ENCODE measurements around the gene VNN1.
A peak's percentile ranks its signal among the peaks of the same experiment; 100 is the strongest.

The VNN1 gene

DNA sequence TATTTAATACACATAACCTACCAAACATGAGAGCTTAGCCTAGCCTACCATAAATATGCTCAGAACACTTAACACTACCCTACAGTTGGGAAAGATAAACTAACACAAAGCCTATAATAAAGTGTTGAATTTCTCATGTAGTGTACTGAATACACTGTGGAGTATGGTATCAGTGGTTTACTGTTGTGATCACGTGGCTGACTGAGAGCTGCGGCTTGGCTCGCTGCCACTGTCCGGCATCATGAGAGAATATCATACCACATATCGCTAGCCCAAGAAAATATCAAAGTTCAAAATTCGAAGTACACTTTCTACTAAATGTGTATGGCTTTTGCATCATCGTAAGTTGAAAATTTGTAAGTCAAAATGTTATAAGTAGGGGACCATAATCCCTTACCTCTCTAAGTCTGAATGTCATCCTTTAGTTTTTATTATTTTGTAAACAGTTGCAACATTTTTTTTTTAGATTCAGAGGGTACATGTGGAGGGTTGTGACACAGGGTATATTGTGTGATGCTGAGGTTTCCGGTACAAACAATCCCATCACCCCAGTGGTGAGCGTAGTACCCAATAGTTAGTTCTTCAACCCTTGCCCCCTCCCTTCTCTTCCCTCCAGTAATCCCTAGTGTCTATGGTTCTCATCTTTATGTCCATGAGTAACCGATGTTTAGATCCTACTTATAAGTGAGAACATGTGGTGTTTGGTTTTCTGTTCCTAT lies 40.3 kb downstream of the VNN1 start:
- ChIA-PET POLR2A (ENCODE audit: low non-redundant PET) (no interaction called here), CTCF (interaction anchor here (0.6 kb wide), 1 partner anchor 913 kb away, joined by 3 read pairs; no protein-coding TSS in a partner anchor)

DNA sequence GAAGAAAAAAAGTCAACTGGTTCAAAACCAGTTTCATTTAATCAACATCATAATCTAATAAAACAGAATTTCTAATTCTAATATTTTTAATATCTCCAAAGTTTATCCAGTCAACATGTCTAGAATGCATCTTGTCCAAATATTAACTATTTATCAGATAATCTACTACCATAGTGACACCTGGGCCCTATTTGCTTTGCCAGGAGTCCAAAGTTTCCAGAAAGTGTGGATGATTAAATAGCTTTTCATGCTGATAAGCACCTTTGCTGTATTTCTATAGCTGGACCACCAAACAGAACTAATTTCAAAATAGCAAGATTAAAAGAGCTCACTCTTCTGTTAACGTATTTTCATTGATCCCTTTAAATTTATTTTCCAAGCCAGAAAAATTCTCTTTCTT lies 42.6 kb downstream of the VNN1 start:
- CTCF ChIA-PET, result interaction anchor here (0.7 to 1.2 kb wide), 2 partner anchors 24 to 28 kb away, joined by 4 read pairs; no protein-coding TSS in a partner anchor
- H3K27ac ChIP-seq, result no peak overlapping the region
- TF ChIP-seq, protein P1, sequence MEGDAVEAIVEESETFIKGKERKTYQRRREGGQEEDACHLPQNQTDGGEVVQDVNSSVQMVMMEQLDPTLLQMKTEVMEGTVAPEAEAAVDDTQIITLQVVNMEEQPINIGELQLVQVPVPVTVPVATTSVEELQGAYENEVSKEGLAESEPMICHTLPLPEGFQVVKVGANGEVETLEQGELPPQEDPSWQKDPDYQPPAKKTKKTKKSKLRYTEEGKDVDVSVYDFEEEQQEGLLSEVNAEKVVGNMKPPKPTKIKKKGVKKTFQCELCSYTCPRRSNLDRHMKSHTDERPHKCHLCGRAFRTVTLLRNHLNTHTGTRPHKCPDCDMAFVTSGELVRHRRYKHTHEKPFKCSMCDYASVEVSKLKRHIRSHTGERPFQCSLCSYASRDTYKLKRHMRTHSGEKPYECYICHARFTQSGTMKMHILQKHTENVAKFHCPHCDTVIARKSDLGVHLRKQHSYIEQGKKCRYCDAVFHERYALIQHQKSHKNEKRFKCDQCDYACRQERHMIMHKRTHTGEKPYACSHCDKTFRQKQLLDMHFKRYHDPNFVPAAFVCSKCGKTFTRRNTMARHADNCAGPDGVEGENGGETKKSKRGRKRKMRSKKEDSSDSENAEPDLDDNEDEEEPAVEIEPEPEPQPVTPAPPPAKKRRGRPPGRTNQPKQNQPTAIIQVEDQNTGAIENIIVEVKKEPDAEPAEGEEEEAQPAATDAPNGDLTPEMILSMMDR (conservative IDR thresholded peaks at IDR 0.05; ENCODE audit: low read depth), result no peak
- POLR2A ChIA-PET (ENCODE audit: low non-redundant PET), result no interaction called here
- DNase-seq (ENCODE audit: low spot score), result no peak

More for the DNA sequence above, 40.3 kb downstream of the VNN1 start:
- TF ChIP-seq, protein P1 (conservative IDR thresholded peaks at IDR 0.05; ENCODE audit: low read depth), result no peak
- H3K27ac ChIP-seq, result no peak overlapping the region
- no peak for DNase-seq (ENCODE audit: low spot score)

DNA sequence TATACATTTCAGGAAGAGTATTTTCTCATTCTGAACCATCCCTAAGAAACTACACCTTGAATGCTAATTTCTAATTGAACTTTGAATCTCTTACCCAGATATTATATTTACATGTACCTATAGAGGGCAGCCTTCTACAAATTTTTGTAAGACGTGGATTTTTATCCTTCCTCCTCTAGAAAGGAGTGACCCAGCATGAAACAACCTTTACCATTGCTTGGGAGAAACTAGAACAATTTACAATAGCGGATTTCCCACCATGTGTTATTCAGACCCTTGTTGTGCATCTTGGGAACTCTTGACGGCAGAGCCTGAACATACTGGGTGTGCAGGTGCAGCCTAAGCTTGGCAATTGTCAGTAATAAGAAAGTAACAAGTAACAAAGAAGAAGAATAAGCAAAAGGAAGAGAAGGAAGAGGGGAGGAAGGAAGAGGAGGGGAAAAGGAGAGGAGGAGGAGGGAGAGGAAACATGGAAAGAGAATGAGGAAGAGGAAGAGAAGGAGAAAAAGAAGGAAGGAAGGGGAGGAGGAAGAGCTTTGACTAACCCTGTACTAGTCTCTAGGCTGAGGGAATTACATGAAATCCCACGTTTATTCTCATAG lies 44.1 kb downstream of the VNN1 start:
- TF ChIP-seq, protein P1 (conservative IDR thresholded peaks at IDR 0.05; ENCODE audit: low read depth), result peak; percentile 51
- H3K27ac ChIP-seq, result no peak overlapping the region
- peak; percentile 24 for DNase-seq (ENCODE audit: low spot score)
- CTCF ChIA-PET, result interaction anchor here (0.6 to 1.6 kb wide), 9 partner anchors 14 to 842 kb away, joined by 3 to 9 read pairs (median 4); partner anchors contain the start of gene SLC18B1
- POLR2A ChIA-PET (ENCODE audit: low non-redundant PET), result interaction anchor here (0.6 to 0.9 kb wide), 2 partner anchors 144 to 1045 kb away, joined by 6 to 9 read pairs; no protein-coding TSS in a partner anchor

DNA sequence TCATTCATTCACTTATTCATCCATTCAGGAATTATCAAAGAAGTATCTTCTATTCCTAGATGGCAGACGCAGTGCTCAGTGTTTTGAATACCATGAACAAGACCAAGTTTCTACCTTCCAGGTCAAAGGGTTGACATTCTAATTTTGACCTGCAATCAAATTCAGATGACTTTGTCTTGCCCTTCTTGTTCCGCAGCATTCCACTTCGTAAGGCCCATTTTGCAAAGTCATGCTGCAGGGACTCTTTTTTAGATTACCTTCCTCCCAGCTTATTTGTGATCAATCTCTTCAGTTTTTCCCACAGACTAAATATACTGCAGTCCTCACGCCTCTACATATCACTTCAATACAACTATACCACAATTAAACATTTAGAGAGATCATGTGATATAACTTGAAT lies 47.7 kb downstream of the VNN1 start:
- TF ChIP-seq, protein P1 (conservative IDR thresholded peaks at IDR 0.05; ENCODE audit: low read depth), result no peak
- POLR2A ChIA-PET (ENCODE audit: low non-redundant PET), result interaction anchor here (0.6 kb wide), 1 partner anchor 45 kb away, joined by 4 read pairs; no protein-coding TSS in a partner anchor

DNA sequence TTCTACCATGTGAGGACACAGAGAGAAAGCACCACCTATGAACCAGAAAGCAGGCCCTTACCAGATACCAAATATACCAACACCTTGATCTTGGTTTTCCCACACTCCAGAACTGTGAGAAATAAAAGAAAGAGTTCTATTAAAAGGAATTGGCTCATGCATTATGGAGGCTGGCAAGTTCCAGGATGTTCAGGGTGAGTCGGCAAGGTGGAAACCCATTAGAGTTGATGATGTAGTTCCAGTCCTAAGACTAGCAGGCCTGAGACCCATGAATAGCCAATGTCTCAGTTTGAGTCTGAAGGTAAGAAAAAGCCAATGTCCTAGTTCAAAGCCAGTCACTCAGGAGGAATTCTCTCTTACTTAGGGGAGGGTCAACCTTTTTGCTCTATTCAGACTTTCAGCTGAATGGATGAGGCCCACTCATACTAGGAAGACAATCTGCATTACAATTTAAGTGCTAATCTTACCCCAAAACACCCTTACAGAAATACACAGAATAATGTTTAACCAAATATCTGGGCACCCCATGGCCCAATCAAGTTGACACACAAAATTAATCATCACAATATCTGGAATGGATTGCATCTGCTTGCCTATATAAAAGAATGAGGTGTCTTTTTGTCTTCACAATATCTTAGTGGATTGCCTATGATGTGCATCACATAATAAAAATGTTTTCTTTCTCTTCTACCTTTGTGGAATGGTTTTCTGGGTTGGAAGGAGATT lies 49.4 kb downstream of the VNN1 start:
- TF ChIP-seq, protein P1 (conservative IDR thresholded peaks at IDR 0.05; ENCODE audit: low read depth), result no peak
- no peak for DNase-seq (ENCODE audit: low spot score)
- POLR2A ChIA-PET (ENCODE audit: low non-redundant PET), result no interaction called here
- H3K27ac ChIP-seq, result no peak overlapping the region
- CTCF ChIA-PET, result no interaction called here

More for the DNA sequence above, 47.7 kb downstream of the VNN1 start:
- CTCF ChIA-PET, result no interaction called here
- DNase-seq (ENCODE audit: low spot score), result no peak
- no peak overlapping the region for H3K27ac ChIP-seq

DNA sequence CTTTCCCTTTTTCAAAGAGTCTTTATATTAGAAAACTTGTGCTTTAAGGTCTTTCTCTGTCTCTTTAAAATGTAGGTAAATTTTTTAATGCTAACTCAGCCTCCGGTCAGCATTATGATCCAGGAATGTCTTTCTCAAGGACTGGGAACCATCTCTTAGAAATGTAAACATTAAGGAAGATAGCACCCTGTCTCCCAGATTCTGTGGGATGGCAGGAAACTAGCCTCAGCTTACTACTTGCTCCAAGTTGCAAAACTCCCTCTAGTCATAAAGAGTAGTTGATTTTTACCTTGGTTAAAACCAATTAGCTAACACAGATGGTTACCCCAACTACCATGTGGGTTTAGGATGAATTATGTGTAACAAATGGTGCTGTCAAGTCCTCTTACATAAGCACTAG lies 50.2 kb downstream of the VNN1 start:
- H3K27ac ChIP-seq, result no peak overlapping the region
- CTCF ChIA-PET, result no interaction called here
- TF ChIP-seq, protein P1 (conservative IDR thresholded peaks at IDR 0.05; ENCODE audit: low read depth), result no peak
- POLR2A ChIA-PET (ENCODE audit: low non-redundant PET), result no interaction called here
- DNase-seq (ENCODE audit: low spot score), result no peak

Measured in RWPE1 (cell line).